HL-60 (cell line): ENCODE results near the gene RASAL2.
"Not testable (repeated sequence)": the region's sequence is repeated elsewhere in the genome, so short reads cannot be mapped to it uniquely, and the experiment has no call there.

Source experiments
- CTCF ChIP-seq: IDR thresholded peaks from one replicate; pipeline ENCODE4 v1.5.1; 2011; ENCODE audit warnings: low read length, control low read depth, inconsistent platforms; ENCODE audit not compliant: insufficient read depth
- GABPA ChIP-seq: IDR thresholded peaks from 2 replicates; pipeline ENCODE4 v1.6.1; 2012; ENCODE audit warnings: low read depth
- POLR2AphosphoS5 ChIP-seq: IDR thresholded peaks from 2 replicates; pipeline ENCODE4 v1.6.1; 2012; ENCODE audit warnings: low read depth
- REST ChIP-seq: IDR thresholded peaks from 2 replicates; pipeline ENCODE4 v1.6.1; 2012; ENCODE audit warnings: low read depth; ENCODE audit not compliant: insufficient replicate concordance
- SPI1 ChIP-seq: IDR thresholded peaks from 2 replicates; pipeline ENCODE4 v1.6.1; 2012; ENCODE audit warnings: low read depth, mild to moderate bottlenecking, borderline replicate concordance

- TF ChIP-seq CTCF, REST, POLR2AphosphoS5, GABPA, SPI1: not testable (repeated sequence)
These were observed 226.5 kb downstream of the RASAL2 start for GRCh38 chr1:178320280-178320982.
